Measurements from ENCODE around the gene ZNF518A.

The ZNF518A gene, protein sequence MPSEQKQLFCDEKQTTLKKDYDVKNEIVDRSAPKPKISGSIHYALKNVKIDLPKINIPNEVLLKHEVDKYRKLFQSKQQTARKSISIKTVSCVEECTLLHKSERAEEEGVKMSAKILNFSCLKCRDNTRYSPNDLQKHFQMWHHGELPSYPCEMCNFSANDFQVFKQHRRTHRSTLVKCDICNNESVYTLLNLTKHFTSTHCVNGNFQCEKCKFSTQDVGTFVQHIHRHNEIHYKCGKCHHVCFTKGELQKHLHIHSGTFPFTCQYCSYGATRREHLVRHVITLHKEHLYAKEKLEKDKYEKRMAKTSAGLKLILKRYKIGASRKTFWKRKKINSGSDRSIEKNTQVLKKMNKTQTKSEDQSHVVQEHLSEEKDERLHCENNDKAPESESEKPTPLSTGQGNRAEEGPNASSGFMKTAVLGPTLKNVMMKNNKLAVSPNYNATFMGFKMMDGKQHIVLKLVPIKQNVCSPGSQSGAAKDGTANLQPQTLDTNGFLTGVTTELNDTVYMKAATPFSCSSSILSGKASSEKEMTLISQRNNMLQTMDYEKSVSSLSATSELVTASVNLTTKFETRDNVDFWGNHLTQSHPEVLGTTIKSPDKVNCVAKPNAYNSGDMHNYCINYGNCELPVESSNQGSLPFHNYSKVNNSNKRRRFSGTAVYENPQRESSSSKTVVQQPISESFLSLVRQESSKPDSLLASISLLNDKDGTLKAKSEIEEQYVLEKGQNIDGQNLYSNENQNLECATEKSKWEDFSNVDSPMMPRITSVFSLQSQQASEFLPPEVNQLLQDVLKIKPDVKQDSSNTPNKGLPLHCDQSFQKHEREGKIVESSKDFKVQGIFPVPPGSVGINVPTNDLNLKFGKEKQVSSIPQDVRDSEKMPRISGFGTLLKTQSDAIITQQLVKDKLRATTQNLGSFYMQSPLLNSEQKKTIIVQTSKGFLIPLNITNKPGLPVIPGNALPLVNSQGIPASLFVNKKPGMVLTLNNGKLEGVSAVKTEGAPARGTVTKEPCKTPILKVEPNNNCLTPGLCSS (N-terminal part only)

DNA sequence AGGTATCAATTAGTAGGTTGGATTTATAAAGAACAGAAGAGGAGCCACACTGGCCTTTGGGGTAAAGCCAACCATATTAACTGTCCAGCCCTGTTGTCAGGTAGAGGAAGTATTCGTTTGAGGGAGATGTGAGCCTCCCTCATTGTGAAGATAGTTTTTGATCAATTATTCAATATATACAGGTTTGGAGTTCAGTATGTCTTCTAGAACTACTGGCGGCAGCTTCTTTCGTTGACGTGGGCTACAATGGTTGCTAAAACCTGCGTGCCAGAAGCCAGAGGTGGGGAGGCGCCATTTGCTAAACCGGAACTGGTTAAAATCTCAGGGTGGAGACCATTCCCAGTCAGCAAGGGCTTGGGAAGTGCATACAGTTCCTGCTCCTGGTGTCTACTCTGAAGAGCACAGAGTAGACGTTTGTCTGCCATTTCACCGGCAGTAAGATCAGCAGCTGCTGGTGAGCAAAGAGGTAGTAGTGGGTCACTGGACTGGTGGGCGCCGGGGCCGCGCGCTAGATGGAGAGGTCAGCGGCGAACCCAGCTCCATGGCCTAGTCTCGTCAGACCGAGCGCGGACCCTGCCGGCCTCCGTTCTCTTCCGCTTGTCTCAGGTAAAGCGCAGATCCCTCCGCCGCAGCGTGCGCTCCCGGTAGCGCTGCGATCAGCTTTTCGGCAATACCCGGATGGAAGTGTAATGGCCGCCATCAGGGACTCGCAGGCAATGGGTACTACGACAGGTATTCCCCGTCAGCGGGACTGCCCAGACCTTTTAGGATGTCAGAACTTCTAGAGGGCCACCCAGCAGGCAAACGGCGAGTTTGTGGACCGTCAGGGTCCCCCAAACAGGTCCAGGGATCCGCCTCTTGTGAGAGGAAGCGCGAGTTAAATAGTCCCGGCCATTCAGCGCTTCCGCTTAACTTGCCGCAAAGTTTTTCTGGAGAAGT lies at the start of gene ZNF518A:
TSS of gene ZNF518A (plus strand) at position 911 of the 939 bp plus-strand sequence. CDS start 26,026 bp downstream, outside the sequence.
- peak; percentile 73 for DNase-seq (ENCODE audit: low read depth)

DNA sequence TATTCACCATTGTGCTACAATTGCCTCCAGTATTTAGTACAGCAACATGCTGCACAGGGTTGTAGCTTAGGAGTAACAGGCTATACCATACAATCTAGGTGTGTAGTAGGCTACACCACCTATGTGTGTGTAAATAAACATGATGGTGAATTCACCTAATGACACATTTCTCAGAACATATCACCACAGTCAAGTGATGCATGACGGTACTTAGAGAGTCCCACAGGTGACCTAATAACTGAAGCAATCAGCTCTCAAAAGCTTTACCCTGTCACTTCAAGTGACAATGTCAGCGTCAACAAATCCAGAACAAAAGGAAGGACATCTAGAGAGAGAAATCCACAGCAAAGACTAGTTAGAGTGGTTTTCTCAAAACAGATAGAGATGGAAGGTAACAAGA lies 47.9 kb upstream of the ZNF518A start:
- no peak for DNase-seq (ENCODE audit: low read depth)

DNA sequence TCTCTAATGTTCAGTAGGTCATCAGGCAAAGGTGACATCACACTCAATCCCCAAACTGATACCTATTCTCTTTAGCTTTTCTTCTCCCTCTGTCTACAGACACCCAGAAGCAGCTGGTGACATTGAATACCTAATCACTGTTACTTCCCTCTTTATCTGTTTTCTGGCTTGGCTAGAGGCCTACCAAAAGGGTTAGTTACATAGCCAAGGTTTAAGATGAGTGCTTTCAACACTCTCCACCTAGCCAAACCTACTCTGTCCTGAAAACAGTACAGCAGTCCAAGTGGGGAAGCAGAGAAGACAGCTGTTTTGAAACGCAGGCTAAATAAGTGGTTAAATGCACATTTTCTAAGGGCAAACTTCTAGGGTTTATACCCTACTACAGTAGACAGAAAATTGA lies 47.3 kb upstream of the ZNF518A start:
- DNase-seq (ENCODE audit: low read depth) = no peak

DNA sequence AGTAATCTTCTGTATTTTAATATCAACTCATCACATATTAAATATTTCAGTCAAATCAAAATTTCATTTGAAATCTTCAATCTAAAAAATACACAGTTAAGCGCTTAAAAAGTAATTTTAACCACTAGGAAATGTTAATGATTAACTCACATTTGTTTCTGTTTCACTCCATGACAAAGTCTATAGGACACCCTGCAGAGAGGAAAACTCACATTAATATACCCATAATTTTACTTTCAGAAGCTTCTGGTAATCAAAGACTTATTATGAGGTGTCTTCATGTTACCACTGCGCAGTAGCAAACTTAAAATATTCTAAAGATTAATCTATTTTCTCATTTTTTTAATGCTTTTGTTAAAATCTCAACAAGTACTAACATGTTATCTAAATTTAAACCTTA lies 41.0 kb upstream of the ZNF518A start:
- DNase-seq (ENCODE audit: low read depth) = no peak

DNA sequence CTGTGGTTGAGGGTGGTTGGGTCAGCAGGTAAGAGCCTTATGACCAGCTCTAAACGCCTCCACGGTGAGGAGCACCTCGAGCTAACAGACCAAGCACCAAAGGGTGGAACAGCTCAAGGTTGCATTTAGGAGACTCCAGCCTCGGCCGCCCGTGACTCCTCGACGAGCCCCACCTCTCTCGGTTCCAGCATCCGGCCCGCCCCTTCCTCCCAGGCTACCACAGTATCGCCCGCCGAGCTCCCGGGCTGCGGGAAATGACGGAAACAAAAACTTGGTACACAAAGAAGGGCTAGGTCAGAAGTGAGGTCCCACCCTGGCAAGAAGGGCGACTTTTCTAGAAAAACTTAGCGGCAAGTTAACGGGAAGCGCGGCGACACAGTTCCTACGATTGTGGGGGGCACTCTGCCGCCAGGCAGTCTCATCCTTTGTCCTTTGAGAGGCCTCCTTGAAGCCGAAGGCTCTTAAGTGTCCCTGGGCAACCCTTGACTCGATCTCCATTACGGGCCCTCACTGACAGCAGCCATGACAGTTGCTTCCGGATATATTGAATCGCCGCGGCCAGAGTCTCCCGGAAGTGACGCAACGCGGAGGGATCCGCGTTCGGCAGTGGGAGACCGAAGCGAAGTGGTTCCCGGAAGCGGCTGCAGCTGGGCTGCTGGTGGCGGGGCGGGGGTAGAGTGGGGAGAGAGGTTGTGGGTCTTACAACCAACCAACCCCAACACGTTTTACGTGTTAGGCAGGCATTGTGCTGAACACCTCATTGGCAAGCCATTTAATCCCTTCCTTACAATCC lies 40.2 kb upstream of the ZNF518A start:
- DNase-seq (ENCODE audit: low read depth) = peak; percentile 75

DNA sequence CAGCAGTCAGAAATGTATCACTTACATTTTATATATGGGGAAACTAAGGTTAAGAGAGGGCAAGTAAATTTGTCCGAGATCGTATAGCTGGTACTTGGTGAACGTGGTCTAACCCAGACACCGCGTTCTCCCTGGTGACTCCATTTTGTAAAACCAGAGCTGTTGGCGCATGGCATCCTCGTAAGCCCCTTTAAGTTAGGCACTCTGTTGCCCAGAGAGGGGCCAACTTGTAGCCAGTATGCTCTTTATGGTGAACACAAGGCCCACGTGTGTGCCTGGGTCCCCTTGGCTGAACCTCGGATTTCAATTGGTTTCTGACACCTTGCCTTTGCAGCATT lies 39.7 kb upstream of the ZNF518A start:
- DNase-seq (ENCODE audit: low read depth) = no peak

DNA sequence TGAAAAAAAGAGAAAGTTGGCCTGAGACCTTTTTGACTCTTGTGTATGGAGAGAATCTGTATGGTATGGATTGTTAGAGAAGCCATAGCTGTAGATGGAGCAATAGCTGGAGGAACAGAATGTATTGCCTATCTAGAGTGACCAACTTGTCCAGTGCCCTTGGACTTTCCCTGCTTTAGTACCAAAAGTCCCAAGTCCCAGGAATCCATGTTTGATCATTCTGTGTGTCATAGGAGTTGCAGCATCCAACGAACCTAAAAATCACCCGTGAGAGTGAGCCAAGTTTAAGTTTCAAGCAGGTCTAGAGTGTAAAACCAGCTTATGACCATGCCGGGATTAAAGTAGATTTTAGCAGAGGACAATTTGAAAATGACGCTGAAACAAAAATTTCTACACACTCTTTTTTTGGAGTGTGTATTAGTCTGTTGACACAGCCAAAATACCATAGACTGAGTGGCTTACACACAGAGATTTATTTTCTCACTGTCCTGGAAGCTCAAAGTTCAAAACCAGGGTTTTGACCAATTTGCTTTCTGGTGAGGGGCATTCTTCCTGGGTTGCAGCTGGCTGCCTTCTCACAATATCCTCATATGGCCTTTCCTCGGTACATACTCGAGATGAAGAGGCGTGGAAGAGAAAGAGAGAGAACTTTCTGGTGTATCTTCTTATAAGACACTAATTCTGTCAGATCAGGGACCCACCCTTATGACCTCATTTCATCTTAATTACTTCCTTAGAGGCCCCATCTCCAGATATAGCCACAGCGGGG lies 36.9 kb upstream of the ZNF518A start:
- DNase-seq (ENCODE audit: low read depth) = no peak

DNA sequence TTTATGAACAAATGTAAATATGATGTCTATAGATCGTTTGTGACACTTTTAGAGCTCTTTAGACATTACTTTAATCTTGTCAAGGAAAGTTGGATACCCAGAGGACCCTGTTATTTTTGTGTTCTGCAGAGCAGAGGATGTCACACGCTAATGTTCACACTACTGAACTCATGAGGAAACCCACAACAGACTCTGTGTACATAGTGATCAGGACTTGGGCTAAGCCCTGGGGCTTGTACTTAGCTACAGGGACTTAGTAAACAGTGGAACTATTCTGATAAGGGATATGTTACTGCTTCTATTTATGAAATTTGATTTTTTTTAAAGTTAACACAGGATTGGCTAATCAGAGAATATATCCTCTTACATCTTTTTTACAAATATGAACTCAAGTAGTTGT lies 36.1 kb upstream of the ZNF518A start:
- no peak for DNase-seq (ENCODE audit: low read depth)

DNA sequence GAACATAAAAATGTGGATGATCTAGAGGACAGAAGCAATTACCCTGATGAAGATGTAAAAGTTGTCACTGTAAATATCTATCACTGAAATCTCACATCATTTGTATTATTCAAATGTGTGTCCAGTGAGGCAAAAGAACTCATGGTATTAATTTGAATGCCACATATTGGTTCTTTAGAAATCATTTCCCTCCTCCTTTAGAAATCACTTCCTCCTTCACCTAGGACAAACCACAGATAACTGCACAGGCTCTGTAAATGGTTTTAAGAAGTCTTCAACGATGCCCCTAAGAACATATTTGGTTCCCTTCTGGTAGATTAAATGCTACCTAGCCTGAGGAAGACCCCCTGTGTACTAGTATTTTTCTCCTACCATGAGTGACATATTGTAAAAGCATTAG lies 33.1 kb upstream of the ZNF518A start:
- DNase-seq (ENCODE audit: low read depth) = no peak

DNA sequence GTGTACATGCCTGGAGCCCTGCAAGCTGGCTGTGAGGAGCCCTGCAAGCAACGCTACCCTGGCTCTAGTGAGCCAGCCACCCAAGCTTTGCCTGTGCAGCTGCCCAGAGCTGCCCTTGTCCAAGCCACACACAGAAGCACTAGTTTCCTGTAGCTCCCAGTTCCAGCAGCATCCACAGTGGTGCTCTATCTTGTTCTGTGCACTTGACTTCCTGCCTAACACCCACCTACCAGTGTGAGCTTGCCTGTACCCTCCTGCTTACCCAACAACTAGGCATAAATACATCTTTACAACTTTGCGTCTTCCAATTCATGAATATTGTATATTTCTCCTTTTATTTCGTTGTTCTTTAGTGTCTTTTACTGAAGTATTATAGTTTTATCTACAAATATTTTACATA lies 32.2 kb upstream of the ZNF518A start:
- no peak for DNase-seq (ENCODE audit: low read depth)

DNA sequence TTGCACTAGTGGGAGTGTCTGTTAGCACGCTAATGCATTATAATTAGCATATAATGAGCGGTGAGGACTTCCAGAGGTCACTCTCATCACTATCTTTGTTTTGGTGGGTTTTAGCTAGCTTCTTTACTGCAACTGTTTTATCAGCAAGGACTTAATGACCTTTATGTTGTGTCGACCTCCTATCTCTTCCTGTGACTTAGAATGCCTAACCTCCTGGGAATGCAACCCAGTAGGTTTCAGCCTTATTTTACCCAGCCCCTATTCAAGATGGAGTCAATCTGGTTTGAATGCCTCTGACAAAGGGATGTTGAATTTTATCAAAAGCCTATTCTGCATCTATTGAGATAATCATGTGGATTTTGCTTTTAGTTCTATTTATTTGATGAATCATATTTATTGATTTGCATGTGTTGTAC lies 22.5 kb upstream of the ZNF518A start:
- no peak for DNase-seq (ENCODE audit: low read depth)

DNA sequence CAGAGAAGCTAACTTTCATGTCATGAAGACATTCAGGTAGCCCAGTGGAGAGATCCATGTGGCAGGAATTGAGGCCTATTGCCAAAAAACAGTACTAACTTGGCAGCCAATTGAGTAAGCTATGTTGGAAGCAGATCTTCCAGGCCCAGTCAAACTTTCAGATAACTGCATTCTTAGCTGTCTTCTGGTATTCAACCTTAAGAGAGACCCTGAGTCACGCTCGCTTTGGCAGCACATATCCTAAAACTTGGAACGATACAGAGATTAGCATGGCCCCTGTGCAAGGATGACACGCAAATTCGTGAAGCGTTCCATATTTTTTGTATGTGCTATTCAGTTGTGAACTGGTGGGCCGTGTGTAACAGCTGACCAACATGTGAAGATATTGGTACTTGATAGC lies 17.6 kb upstream of the ZNF518A start:
- no peak for DNase-seq (ENCODE audit: low read depth)

DNA sequence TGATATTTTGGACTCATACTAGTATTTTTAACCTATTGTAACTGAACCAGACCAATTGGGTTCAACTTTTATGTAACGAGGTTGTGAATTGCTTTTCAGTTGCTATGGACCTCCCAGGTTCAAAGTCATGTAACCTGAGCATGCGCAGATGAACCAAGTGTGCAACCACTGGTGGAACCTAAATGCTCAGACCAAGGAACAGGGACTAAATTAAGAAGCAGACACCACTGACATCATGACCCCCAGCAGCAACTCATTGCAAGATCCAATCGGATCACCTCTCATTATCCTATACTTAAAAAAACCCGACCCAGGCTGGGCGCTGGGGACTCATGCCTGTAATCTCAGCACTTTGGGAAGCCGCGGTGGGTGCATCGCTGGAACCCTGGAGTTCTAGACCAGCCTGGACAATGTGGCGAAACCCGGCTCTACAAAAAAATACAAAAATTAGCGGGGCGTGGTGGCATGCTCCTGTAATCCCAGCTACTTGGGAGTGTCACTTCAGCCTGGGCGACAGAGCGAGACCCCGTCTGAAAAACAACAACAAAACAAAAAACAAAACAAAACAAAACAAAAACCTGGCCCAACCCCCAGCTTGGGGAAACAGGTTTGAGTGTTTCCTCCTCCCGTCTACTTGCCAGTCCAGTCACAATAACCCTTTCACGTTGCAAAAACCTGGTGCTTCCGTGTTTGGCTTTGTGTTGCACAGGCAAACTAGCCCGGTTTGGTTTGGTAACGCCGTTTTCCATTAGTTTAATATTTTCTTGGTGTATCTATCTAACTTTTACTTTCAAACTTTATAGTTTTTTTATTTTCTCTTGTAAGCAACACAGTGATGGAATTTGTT lies 11.3 kb upstream of the ZNF518A start:
- no peak for DNase-seq (ENCODE audit: low read depth)

DNA sequence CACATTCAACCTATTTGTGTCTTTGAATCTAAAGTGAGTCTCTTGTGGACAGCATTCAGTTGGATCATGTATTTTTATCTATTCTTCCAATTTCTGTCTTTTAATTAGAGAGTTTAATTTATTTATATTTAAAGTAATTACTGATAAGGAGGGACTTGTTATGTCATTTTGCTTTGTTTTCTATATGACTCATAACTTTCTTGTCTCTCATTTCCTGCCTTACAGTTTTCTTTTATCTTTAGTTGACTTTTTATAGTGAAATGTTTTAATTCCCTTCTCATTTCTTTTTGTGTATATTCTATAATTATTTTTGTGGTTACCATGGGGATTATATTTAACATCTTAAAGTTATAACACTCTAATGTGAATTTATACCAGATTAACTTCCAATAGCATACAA lies 7.3 kb upstream of the ZNF518A start:
- DNase-seq (ENCODE audit: low read depth) = no peak

DNA sequence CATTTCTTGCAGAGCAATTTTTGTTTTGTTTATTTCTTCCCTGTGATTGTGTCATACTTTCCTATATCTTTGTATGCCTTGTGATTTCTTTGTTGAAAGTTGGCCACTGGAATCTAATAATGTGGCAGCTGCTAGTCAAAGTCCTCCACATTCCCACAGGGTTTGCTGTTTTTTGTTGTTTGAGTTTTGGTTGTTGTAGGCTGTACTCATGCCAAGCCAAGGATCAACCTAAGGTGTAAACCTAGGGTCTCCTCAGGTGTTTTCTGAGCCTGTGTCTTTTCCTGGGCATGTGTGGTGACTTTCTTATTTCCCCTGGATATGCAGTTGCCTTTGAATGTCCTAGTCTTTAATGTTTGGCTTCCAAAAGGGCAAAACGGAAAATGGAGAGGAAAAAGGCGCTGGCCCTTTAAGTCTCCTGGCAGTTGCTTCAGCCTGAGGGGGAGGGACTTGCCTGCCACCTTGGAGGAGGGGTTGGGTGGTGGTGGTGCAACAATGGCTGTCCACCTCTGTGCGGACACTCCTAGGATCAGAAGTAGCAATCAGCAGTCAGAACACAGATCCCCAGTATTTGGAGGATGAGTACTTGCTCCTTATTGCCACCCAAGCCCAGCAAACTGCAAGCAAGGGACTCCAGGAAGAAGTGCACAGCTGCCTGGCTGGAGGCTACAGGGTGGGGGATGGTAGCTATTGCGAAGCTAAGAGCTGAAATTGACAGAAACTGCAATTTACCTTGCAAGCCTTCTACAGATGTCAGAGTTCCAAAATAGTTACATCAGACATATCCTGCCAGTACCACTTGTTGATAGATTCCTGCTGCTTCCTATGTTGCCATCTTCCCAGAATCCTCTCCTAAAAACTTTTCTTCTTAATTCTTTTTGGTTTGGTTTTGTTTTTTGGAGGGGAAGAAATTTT lies 5.6 kb upstream of the ZNF518A start:
- no peak for DNase-seq (ENCODE audit: low read depth)

DNA sequence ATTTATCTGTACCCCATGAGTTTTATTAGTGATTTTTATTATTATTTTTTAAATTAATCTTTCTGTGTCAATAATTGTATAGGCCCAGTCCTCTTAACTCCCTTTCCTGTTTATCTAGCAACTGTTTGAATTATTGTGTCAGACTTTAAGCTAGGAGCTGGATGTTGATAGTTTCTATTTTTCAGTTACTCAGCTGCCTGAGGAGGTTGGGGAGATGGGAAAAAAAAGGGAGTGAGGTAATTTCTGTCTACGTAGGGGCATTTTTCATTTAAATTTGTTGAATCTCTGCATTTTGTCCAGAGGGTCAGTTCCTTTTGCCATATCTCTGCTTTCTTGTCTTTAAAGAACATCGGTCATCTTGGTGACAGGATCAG lies 5.0 kb upstream of the ZNF518A start:
- DNase-seq (ENCODE audit: low read depth) = no peak

DNA sequence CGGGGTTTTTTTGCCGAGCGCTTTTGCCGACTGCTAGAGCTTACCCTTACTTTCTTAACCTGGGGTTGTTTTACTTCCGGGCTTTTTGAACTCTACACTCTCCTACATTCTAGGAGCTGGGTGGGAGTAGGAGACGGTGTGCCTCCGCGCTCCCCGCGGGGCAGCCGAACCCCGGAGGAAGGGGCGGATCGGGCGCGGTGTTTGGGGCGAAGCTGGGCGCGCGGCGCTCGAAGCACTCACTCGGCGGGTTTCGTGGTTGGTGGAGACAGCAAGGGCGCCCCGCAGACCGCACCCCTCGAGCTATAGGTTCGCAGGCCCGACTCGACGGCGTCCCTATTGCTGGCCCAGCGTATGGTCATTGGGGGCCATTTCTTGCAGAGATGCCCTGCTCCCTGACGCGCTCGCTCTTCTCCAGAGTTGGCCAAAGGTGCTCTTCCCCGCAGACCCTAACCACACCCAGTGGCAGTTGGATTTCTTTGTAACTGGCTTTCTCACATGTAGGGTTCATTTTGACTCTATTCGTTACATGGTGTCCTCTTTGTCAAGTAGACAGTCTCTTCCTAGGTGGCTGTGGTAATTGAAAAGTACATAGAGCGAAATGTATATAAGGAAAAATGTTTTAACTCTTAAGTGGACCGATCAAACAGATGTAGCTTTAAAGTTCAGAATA lies 364 bp downstream of the ZNF518A start:
- DNase-seq (ENCODE audit: low read depth) = peak; percentile 53

DNA sequence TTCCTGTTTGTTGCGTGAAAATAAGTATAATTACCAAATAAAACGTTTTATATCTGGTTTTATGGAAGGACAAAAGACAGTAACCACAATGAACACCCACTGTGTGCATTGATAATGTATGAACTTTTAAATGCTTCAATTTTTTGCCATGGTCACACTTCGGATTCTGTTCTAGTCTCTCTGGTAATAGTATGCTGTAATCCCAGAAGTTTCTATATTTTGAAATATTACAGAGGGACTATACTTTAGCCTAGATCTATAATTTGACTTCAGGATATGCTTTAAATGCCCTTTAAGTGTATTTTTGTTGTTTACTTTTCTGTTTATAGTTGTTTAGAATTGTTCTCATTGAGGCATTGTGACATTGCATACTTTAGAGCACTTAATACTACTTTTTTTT lies 1.5 kb downstream of the ZNF518A start:
- no peak for DNase-seq (ENCODE audit: low read depth)

Data from T-helper 22 cell (primary cell).